Loucy (cell line): ENCODE results near the gene VWA1.

ENCODE experiments used
- EZH2phosphoT487 ChIP-seq: fragments of 200-600 bp; IDR thresholded peaks from 2 replicates; pipeline ENCODE4 v1.6.1; 2018; ENCODE audit warnings: antibody characterized with exemption, mild to moderate bottlenecking, moderate library complexity, borderline replicate concordance
- TF ChIP-seq, protein P1 (sequence below): fragments of 200-600 bp; sonication (generic); conservative IDR thresholded peaks from 2 replicates; pipeline ENCODE4 v1.5.1; 2014; ENCODE audit warnings: mild to moderate bottlenecking, antibody characterized with exemption, low read length

DNA sequence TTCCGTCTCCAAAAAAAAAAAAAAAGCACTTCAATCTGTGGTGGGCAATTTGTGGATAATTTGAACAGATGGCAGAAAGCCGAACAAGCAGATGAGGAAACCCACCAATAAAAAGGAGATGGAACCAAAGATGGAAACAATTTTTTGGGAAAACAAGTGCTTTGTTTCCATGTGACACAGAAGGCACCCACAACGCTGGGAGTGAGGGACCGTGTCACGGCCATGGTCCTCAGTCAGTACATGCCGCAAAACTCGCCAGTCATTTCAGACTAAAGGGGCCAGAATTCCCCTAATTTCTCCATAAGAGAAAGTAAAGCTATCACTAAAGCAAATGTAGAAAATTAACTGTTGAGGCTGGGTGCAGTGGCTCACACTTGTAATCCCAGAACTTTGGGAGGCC, 41.4 kb upstream of the VWA1 start:
- TF ChIP-seq, protein P1, sequence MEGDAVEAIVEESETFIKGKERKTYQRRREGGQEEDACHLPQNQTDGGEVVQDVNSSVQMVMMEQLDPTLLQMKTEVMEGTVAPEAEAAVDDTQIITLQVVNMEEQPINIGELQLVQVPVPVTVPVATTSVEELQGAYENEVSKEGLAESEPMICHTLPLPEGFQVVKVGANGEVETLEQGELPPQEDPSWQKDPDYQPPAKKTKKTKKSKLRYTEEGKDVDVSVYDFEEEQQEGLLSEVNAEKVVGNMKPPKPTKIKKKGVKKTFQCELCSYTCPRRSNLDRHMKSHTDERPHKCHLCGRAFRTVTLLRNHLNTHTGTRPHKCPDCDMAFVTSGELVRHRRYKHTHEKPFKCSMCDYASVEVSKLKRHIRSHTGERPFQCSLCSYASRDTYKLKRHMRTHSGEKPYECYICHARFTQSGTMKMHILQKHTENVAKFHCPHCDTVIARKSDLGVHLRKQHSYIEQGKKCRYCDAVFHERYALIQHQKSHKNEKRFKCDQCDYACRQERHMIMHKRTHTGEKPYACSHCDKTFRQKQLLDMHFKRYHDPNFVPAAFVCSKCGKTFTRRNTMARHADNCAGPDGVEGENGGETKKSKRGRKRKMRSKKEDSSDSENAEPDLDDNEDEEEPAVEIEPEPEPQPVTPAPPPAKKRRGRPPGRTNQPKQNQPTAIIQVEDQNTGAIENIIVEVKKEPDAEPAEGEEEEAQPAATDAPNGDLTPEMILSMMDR: no peak
- TF ChIP-seq EZH2phosphoT487: no peak
